Measurements from ENCODE around the gene PTBP3. TPM values are rescaled to one million over a fixed set of nuclear protein-coding genes. Genes with fewer than 3 reads are reported as not detected.

The PTBP3 gene
- total RNA-seq, 4 donors from 2014 or later = 24.5 to 50.3 (median 39.7) TPM

- ATAC-seq (ENCODE audit: low FRiP score) (no peak), DNase-seq (ENCODE audit: low spot score) (no peak)
- TF ChIP-seq, protein P1, sequence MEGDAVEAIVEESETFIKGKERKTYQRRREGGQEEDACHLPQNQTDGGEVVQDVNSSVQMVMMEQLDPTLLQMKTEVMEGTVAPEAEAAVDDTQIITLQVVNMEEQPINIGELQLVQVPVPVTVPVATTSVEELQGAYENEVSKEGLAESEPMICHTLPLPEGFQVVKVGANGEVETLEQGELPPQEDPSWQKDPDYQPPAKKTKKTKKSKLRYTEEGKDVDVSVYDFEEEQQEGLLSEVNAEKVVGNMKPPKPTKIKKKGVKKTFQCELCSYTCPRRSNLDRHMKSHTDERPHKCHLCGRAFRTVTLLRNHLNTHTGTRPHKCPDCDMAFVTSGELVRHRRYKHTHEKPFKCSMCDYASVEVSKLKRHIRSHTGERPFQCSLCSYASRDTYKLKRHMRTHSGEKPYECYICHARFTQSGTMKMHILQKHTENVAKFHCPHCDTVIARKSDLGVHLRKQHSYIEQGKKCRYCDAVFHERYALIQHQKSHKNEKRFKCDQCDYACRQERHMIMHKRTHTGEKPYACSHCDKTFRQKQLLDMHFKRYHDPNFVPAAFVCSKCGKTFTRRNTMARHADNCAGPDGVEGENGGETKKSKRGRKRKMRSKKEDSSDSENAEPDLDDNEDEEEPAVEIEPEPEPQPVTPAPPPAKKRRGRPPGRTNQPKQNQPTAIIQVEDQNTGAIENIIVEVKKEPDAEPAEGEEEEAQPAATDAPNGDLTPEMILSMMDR (IDR thresholded peaks at IDR 0.05) = no peak
Measured at GRCh38 chr9:112241491-112241890, 91.9 kb downstream of the PTBP3 start.

DNA sequence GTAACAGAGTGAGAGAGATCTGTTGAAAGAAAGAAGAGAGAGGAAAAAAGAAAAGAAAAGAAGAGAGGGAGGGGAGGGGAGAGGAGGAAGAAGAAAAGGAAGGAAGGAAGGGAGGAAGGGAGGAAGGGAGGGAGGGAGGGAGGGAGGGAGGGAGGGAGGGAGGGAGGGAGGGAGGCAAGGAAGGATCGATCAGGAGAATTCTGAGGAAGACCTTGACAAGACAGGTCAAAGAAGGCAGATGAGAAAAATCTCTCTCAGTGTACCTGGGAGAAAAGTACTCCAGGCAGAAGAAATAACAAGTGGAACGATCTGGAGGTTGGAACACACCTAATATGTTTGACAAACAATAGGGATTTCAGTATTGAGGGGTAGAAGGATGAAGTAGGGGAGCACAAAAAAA lies 93.7 kb downstream of the PTBP3 start:
- TF ChIP-seq, protein P1 (IDR thresholded peaks at IDR 0.05) = no peak
- DNase-seq (ENCODE audit: low spot score) (no peak), ATAC-seq (ENCODE audit: low FRiP score) (no peak)

GRCh38 chr9:112239284-112239683 lies 94.1 kb downstream of the PTBP3 start:
- DNase-seq (ENCODE audit: low spot score) (no peak), ATAC-seq (ENCODE audit: low FRiP score) (no peak)
- TF ChIP-seq, protein P1 (IDR thresholded peaks at IDR 0.05) = no peak

GRCh38 chr9:112234779-112235178 lies 98.6 kb downstream of the PTBP3 start:
- TF ChIP-seq, protein P1 (IDR thresholded peaks at IDR 0.05) = no peak
- ATAC-seq (ENCODE audit: low FRiP score) = no peak
- DNase-seq (ENCODE audit: low spot score) = no peak

- TF ChIP-seq, protein P1 (IDR thresholded peaks at IDR 0.05) = no peak
- no peak for DNase-seq (ENCODE audit: low spot score)
- peak; percentile 78 for ATAC-seq (ENCODE audit: low FRiP score)
Measured at GRCh38 chr9:112233769-112234168, 99.7 kb downstream of the PTBP3 start.

DNA sequence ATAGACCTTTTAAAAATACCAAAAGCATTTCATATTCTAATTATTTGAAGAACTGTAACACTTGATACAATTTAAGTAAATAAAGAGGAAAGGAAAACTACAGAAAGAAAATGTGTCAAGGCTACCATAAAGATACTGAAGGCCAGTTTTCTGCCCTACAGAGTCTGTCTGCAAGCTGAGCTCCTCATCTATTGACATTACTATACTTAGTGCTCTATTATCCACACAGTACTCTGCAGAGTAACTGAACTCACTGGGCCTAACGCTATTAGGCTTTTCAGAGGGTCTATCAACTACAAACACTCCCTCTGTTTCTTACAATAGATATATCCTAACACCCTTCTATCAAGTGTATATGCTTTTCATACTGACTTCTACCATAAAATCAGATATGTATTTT lies 101.2 kb downstream of the PTBP3 start:
- TF ChIP-seq, protein P1 (IDR thresholded peaks at IDR 0.05) = no peak
- ATAC-seq (ENCODE audit: low FRiP score) (no peak), DNase-seq (ENCODE audit: low spot score) (no peak)

- ATAC-seq (ENCODE audit: low FRiP score) = no peak
- no peak for DNase-seq (ENCODE audit: low spot score)
- TF ChIP-seq, protein P1 (IDR thresholded peaks at IDR 0.05) = no peak
Measured at GRCh38 chr9:112226091-112226490, 107.3 kb downstream of the PTBP3 start.

Data from omental fat pad (tissue), 4 donors.